Mucosa of rectum (tissue), 2 donors: ENCODE measurements around the gene DMD.

Experiments
- H3K27ac ChIP-seq, 2 donors: one replicate each; pipeline ENCODE4 v1.7.0; 2013; ENCODE audit warnings: inconsistent platforms in 2 of 2, low read depth in 2 of 2, low read length in 2 of 2
- H3K27me3 ChIP-seq, 2 donors: one replicate each; pipeline ENCODE4 v1.7.0; 2013; ENCODE audit warnings: low read length in 2 of 2; ENCODE audit not compliant: control insufficient read depth in 2 of 2, insufficient read depth in 2 of 2
- H3K36me3 ChIP-seq, 2 donors: one replicate each; pipeline ENCODE4 v1.7.0; 2013; ENCODE audit warnings: low read length in 2 of 2; ENCODE audit not compliant: control insufficient read depth in 2 of 2, insufficient read depth in 2 of 2
- H3K4me1 ChIP-seq, 2 donors: one replicate each; pipeline ENCODE4 v1.7.0; 2013; ENCODE audit warnings: low read length in 2 of 2, mild to moderate bottlenecking in 1 of 2; ENCODE audit not compliant: control insufficient read depth in 2 of 2, insufficient read depth in 2 of 2
- H3K4me3 ChIP-seq, 2 donors: one replicate each; pipeline ENCODE4 v1.7.0; 2013; ENCODE audit warnings: low read length in 2 of 2
- H3K9ac ChIP-seq, 2 donors: one replicate each; pipeline ENCODE4 v1.7.0; 2013; ENCODE audit warnings: low read length in 2 of 2, low read depth in 1 of 2, mild to moderate bottlenecking in 1 of 2
- H3K9me3 ChIP-seq, 2 donors: one replicate each; pipeline ENCODE4 v1.7.0; 2013; ENCODE audit warnings: low read length in 2 of 2; ENCODE audit not compliant: control insufficient read depth in 2 of 2
- donor health status: healthy.
- donor health status: Normal muscosa, but diverticular disease.

Gene DMD

DNA sequence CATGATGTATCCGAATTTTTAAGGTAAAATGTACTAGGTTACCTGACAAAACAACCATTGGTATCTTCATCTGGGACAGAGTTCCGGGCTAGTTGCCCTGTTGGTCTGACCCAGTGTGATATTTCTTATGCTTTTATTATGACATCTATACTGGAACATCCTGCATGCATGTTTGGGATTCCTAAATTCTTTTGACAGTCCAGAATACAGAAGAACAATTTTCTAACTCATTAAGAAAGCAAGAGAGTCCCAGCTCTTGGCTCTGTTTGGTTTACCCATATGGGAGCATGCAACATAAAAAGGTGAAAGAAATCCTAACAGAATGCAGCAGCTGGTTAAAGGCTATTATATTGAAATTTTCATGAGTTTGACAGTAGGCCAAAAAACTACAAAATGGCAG lies 1891.8 kb downstream of the DMD start:
- Histone ChIP-seq H3K27ac (no peak overlapping the region), H3K9me3 (no peaks in the 10 kb centered on the region), H3K9ac (no peak overlapping the region), H3K27me3 (no peaks in the 10 kb centered on the region), H3K4me3 (no peak overlapping the region), H3K4me1 (no peaks in the 10 kb centered on the region), H3K36me3 (no peaks in the 10 kb centered on the region)

DNA sequence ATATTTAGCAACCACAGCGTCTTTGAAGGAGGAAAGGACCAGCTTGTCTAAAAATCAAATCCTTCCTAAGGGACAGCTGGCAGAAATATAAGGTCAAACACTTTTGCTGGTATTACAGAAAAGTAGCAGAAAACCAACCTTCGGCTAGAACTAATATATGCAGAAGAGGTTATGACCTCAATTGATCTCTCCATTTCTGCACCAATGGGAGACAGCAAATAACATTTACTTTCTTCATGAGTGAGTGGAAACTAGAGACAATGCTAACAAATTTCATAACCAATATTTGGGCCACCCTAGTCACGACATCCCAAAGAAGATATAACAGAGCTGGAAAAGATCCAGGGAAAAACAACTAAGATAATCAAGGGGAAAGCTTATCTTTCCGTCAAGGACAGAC lies 1892.5 kb downstream of the DMD start:
- no peaks in the 10 kb centered on the region for H3K27me3 ChIP-seq
- no peak overlapping the region for H3K4me3 ChIP-seq
- H3K9ac ChIP-seq, result no peak overlapping the region
- no peak overlapping the region for H3K27ac ChIP-seq
- no peaks in the 10 kb centered on the region for H3K4me1 ChIP-seq
- no peaks in the 10 kb centered on the region for H3K36me3 ChIP-seq
- H3K9me3 ChIP-seq, result no peaks in the 10 kb centered on the region

DNA sequence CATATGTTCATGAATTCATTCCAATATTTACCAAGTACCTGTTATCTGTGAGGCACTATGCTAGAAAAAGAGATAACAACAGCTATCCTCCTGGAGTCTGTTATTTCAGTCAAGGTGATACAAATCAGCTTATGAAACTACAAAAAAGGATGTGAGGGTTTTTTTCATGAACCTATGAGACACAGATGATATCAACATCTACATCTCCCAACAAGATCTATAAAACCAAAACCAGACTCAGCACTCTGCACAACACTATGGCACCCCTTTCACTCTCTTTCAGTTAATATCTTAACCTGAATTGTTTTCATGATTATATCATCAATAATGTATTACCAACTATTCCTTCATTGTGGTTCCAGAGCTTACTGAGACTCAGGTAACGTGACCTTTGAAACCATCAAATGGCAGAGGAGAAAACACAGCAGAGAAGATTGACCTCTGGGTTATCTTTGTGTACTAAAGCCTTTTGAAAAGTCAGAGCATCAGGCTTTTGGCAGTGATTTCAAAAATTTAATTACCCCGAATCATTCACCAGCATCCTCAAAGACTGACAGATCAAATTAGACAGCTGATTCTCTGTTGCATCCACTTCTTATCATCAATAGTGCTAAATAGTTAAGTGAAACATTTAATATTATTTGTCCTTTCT lies 1894.9 kb downstream of the DMD start:
- H3K36me3 ChIP-seq, result no peaks in the 10 kb centered on the region
- H3K9me3 ChIP-seq, result no peaks in the 10 kb centered on the region
- H3K27me3 ChIP-seq, result no peaks in the 10 kb centered on the region
- no peaks in the 10 kb centered on the region for H3K4me1 ChIP-seq
- no peak overlapping the region for H3K9ac ChIP-seq
- no peak overlapping the region for H3K4me3 ChIP-seq
- no peak overlapping the region for H3K27ac ChIP-seq

DNA sequence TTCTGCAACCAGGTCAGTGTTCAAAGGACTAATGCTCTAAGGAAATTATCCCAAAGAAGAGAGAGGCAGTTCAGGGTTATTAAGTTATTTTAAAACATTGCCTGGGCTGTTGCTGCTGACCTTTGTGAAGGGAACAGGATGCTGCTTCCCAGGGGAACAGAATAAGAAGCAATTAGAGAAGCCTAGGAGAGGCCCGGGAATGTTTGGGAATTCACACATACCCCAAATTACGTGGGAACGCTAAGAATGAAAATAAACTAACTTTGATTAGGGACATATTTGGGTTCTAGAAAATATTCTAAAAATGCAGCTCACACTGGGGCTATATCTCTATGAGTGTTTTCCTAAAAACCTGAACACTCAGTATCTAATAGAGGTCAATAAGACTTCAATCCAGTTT lies 1896.4 kb downstream of the DMD start:
- Histone ChIP-seq H3K4me1 (no peaks in the 10 kb centered on the region), H3K9me3 (no peaks in the 10 kb centered on the region), H3K9ac (no peak overlapping the region), H3K27me3 (no peaks in the 10 kb centered on the region), H3K27ac (no peak overlapping the region), H3K36me3 (no peaks in the 10 kb centered on the region), H3K4me3 (no peak overlapping the region)

GRCh38 chrX:31307952-31308351 lies 1903.4 kb downstream of the DMD start:
- Histone ChIP-seq H3K4me1 (no peaks in the 10 kb centered on the region), H3K27me3 (no peaks in the 10 kb centered on the region), H3K9me3 (no peaks in the 10 kb centered on the region), H3K4me3 (no peak overlapping the region), H3K36me3 (no peaks in the 10 kb centered on the region), H3K9ac (no peak overlapping the region), H3K27ac (no peak overlapping the region)

GRCh38 chrX:31302573-31303075 lies 1908.7 kb downstream of the DMD start:
- Histone ChIP-seq H3K4me1 (no peaks in the 10 kb centered on the region), H3K4me3 (no peak overlapping the region), H3K36me3 (no peaks in the 10 kb centered on the region), H3K9ac (no peak overlapping the region), H3K27ac (no peak overlapping the region), H3K9me3 (no peaks in the 10 kb centered on the region), H3K27me3 (no peaks in the 10 kb centered on the region)

- no peaks in the 10 kb centered on the region for H3K36me3 ChIP-seq
- no peak overlapping the region for H3K27ac ChIP-seq
- no peaks in the 10 kb centered on the region for H3K9me3 ChIP-seq
- H3K27me3 ChIP-seq, result no peaks in the 10 kb centered on the region
- H3K4me1 ChIP-seq, result no peaks in the 10 kb centered on the region
- no peak overlapping the region for H3K4me3 ChIP-seq
- no peak overlapping the region for H3K9ac ChIP-seq
Observed at GRCh38 chrX:31301941-31302340, 1909.4 kb downstream of the DMD start.

DNA sequence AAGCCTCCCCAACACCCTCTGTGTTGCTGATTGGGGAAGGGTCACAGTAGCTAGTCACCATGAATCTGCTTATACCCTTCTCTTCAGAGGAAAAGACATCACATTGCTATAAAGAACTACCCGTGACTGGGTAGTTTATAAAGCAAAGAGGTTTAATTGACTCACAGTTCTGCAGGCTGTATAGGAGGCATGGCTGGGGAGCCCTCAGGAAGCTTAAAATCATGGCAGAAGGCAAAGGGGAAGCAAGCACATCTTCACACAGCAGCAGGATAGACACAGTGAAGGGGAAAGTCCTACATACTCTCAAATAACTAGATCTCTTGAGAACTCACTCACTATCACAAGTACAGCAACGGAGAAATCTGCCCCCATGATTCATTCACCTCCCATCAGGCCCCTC lies 1910.1 kb downstream of the DMD start:
- H3K9me3 ChIP-seq, result no peaks in the 10 kb centered on the region
- no peaks in the 10 kb centered on the region for H3K36me3 ChIP-seq
- H3K4me1 ChIP-seq, result no peaks in the 10 kb centered on the region
- H3K4me3 ChIP-seq, result no peak overlapping the region
- no peaks in the 10 kb centered on the region for H3K27me3 ChIP-seq
- H3K27ac ChIP-seq, result no peak overlapping the region
- H3K9ac ChIP-seq, result no peak overlapping the region

DNA sequence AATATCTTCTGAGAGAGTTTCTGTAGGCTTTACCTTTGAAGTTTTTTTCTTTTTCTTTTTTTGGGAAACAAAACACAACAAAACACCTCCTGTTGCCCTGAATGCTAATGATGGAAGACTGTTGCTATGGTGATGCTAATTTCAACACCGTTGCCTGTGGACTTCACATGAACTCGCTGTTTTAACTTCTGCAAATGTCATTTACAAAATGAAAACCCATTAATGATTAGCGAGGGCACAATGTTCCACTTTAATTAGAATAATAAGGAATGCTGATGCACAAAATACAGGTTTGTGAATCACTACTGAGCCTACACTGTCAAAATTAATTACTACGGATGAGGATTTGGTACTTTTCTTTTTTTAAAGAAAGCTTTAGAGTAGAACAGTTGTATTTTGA lies 1912.4 kb downstream of the DMD start:
- H3K27me3 ChIP-seq, result no peaks in the 10 kb centered on the region
- no peaks in the 10 kb centered on the region for H3K36me3 ChIP-seq
- no peak overlapping the region for H3K9ac ChIP-seq
- H3K27ac ChIP-seq, result no peak overlapping the region
- no peaks in the 10 kb centered on the region for H3K9me3 ChIP-seq
- H3K4me1 ChIP-seq, result no peaks in the 10 kb centered on the region
- no peak overlapping the region for H3K4me3 ChIP-seq

- Histone ChIP-seq H3K9me3 (no peaks in the 10 kb centered on the region), H3K36me3 (no peaks in the 10 kb centered on the region), H3K27me3 (no peaks in the 10 kb centered on the region), H3K4me3 (no peak overlapping the region), H3K27ac (no peak overlapping the region), H3K4me1 (no peaks in the 10 kb centered on the region), H3K9ac (no peak overlapping the region)
Observed at GRCh38 chrX:31297881-31298280, 1913.5 kb downstream of the DMD start.

DNA sequence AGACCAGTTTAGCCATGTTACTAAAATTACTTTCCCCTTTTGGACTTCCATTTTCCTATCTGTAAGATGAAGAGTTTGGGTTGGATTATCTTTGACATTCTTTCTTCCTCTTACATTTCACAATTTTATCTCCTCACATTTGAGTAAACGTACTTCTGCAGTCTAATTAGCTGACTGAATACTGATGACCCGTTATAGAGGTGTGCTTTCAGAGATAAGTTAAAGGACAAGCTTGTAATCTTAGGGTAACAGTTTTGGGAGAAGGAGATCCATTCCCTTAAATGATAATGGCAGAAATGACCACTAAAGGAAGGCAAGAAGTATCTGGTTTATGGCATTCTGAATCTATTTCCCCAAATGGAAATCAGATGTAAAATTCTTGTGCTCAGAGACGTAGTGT lies 1916.9 kb downstream of the DMD start:
- Histone ChIP-seq H3K9me3 (no peaks in the 10 kb centered on the region), H3K4me3 (no peak overlapping the region), H3K27me3 (no peaks in the 10 kb centered on the region), H3K9ac (no peak overlapping the region), H3K36me3 (no peaks in the 10 kb centered on the region), H3K4me1 (no peaks in the 10 kb centered on the region), H3K27ac (no peak overlapping the region)
